ENCODE data around the gene CDKN1B.

- TF ChIP-seq CTCF (tag by site-specific recombination; IDR thresholded peaks at IDR 0.05) = no peak
- no peak for TF ChIP-seq ZFHX2 (tag by site-specific recombination; conservative IDR thresholded peaks at IDR 0.05)
- no peak for TF ChIP-seq ZNF174 (tag by site-specific recombination; IDR thresholded peaks at IDR 0.05)
- no peak for TF ChIP-seq ZNF362 (tag by site-specific recombination; IDR thresholded peaks at IDR 0.05)
- no peak for TF ChIP-seq ZNF548 (tag by site-specific recombination; IDR thresholded peaks at IDR 0.05)
- TF ChIP-seq ZNF335 (tag by site-specific recombination; conservative IDR thresholded peaks at IDR 0.05) = no peak
- no peak for TF ChIP-seq ZNF274 (IDR thresholded peaks at IDR 0.05; ENCODE audit: low read length)
- TF ChIP-seq ZNF274 (tag by site-specific recombination; IDR thresholded peaks at IDR 0.05; ENCODE audit: borderline replicate concordance) = no peak
- TF ChIP-seq PRDM4 (tag by site-specific recombination; IDR thresholded peaks at IDR 0.05) = no peak
Measured at GRCh38 chr12:12683136-12683697, 34.0 kb upstream of the CDKN1B start.

Measured in HEK293 (cell line).